Measurements from ENCODE around the gene NKAP. TPM values are rescaled to one million over a fixed set of nuclear protein-coding genes. Genes with fewer than 3 reads are reported as not detected.

NKAP gene
- total RNA-seq, 1 experiment from 2014 or later: 13.6 TPM

- intact Hi-C loops (cut with micrococcal nuclease; ENCODE audit: unreplicated experiment): no loop called here
- BruUV-seq (replicated peaks): no TSS peak
- DNase-seq (ENCODE audit: low read depth, low spot score): no peak
- in situ Hi-C loops (cut with HindIII; ENCODE audit: low pct_unique_long_range_greater_than_20kb, low sequenced_read_pairs): no loop called here
- peak overlapping the region; percentile 45 to 53 for H3K4me3 ChIP-seq (ENCODE audit: low read depth in 2 of 2, low read length in 2 of 2)
- CTCF ChIA-PET: interaction anchor here (0.6 kb wide), 1 partner anchor 526 kb away, joined by 11 read pairs; no protein-coding TSS in a partner anchor
- no peak overlapping the region for H3K27ac ChIP-seq (ENCODE audit: low read length)
- TF ChIP-seq SIN3A (IDR thresholded peaks at IDR 0.05; ENCODE audit: borderline replicate concordance, insufficient read depth, low read depth, low read length): no peak
- no peak for TF ChIP-seq POLR2AphosphoS5 (IDR thresholded peaks at IDR 0.05; ENCODE audit: low read depth, low read length)
- no peak for TF ChIP-seq CTCF (IDR thresholded peaks at IDR 0.05)
- TF ChIP-seq TCF7L2 (IDR thresholded peaks at IDR 0.05; ENCODE audit: low read depth, low read length): no peak
- H3K9me3 ChIP-seq (ENCODE audit: control insufficient read depth, insufficient read depth, low read depth, low read length): no peaks in the 10 kb centered on the region
- peak; percentile 84 for ATAC-seq
- H3K4me1 ChIP-seq (ENCODE audit: control insufficient read depth, insufficient read depth, low read length): peaks cover 6% of the 10 kb centered on the region; the same call in 1 of the 2 replicates
- no peaks in the 10 kb centered on the region for H3K36me3 ChIP-seq (ENCODE audit: control insufficient read depth, insufficient read depth, low read length)
- POLR2A ChIA-PET: no interaction called here
- H3K27me3 ChIP-seq (ENCODE audit: control insufficient read depth, insufficient read depth, low read length): peaks cover 4% of the 10 kb centered on the region
These were observed 46.5 kb upstream of the NKAP start for GRCh38 chrX:119989905-119990555.

- Histone ChIP-seq H3K36me3 (ENCODE audit: control insufficient read depth, insufficient read depth, low read length) (no peaks in the 10 kb centered on the region), H3K27me3 (ENCODE audit: control insufficient read depth, insufficient read depth, low read length) (peaks cover 4% of the 10 kb centered on the region), H3K27ac (ENCODE audit: low read length) (no peak overlapping the region), H3K4me1 (ENCODE audit: control insufficient read depth, insufficient read depth, low read length) (peaks cover 9% of the 10 kb centered on the region; the same call in 1 of the 2 replicates), H3K9me3 (ENCODE audit: control insufficient read depth, insufficient read depth, low read depth, low read length) (no peaks in the 10 kb centered on the region), H3K4me3 (ENCODE audit: low read depth in 2 of 2, low read length in 2 of 2) (no peak overlapping the region)
- intact Hi-C loops (cut with micrococcal nuclease; ENCODE audit: unreplicated experiment): no loop called here
- no TSS peak for BruUV-seq (replicated peaks)
- DNase-seq (ENCODE audit: low read depth, low spot score) (no peak), ATAC-seq (no peak)
- in situ Hi-C loops (cut with HindIII; ENCODE audit: low pct_unique_long_range_greater_than_20kb, low sequenced_read_pairs): no loop called here
- POLR2A ChIA-PET: no interaction called here
- CTCF ChIA-PET: no interaction called here
- no peak for TF ChIP-seq SIN3A (IDR thresholded peaks at IDR 0.05; ENCODE audit: borderline replicate concordance, insufficient read depth, low read depth, low read length)
- no peak for TF ChIP-seq POLR2AphosphoS5 (IDR thresholded peaks at IDR 0.05; ENCODE audit: low read depth, low read length)
- no peak for TF ChIP-seq TCF7L2 (IDR thresholded peaks at IDR 0.05; ENCODE audit: low read depth, low read length)
- no peak for TF ChIP-seq REST (IDR thresholded peaks at IDR 0.05; ENCODE audit: insufficient read depth in 1 of 2, low read depth in 2 of 2, low read length in 1 of 2)
- no peak for TF ChIP-seq CTCF (IDR thresholded peaks at IDR 0.05)
These were observed 42.7 kb upstream of the NKAP start for GRCh38 chrX:119986203-119986602.
